ENCODE measurements around the gene NTRK1.

The NTRK1 gene

GRCh38 chr1:156899956-156900718, 39.5 kb downstream of the NTRK1 start:
- DNase-seq, result no peak

GRCh38 chr1:156900896-156901589, 40.4 kb downstream of the NTRK1 start:
- DNase-seq, result no peak

GRCh38 chr1:156901590-156901900, 40.9 kb downstream of the NTRK1 start:
- no peak for DNase-seq

- no peak for DNase-seq
These were observed 41.6 kb downstream of the NTRK1 start for GRCh38 chr1:156901966-156902915.

GRCh38 chr1:156903328-156904091, 42.8 kb downstream of the NTRK1 start:
- DNase-seq, result no peak

GRCh38 chr1:156904187-156904959, 43.7 kb downstream of the NTRK1 start:
- no peak for DNase-seq

- DNase-seq, result no peak
These were observed 44.5 kb downstream of the NTRK1 start for GRCh38 chr1:156905176-156905575.

GRCh38 chr1:156905651-156906050, 45.0 kb downstream of the NTRK1 start:
- DNase-seq, result no peak

GRCh38 chr1:156906206-156906906, 45.7 kb downstream of the NTRK1 start:
- DNase-seq, result no peak

GRCh38 chr1:156908541-156908940, 47.9 kb downstream of the NTRK1 start:
- DNase-seq, result no peak

GRCh38 chr1:156908955-156909354, 48.3 kb downstream of the NTRK1 start:
- DNase-seq, result no peak

- no peak for DNase-seq
These were observed 49.0 kb downstream of the NTRK1 start for GRCh38 chr1:156909671-156910070.

- no peak for DNase-seq
These were observed 49.7 kb downstream of the NTRK1 start for GRCh38 chr1:156910309-156910782.

GRCh38 chr1:156911577-156912298, 51.1 kb downstream of the NTRK1 start:
- DNase-seq, result no peak

- no peak for DNase-seq
These were observed 51.6 kb downstream of the NTRK1 start for GRCh38 chr1:156912310-156912709.

GRCh38 chr1:156912861-156913808, 52.5 kb downstream of the NTRK1 start:
- no peak for DNase-seq

- DNase-seq, result no peak
These were observed 53.2 kb downstream of the NTRK1 start for GRCh38 chr1:156913809-156914387.

GRCh38 chr1:156914440-156914856, 53.8 kb downstream of the NTRK1 start:
- DNase-seq, result no peak
